D721Med (cell line): ENCODE results near the gene KIF19.

ENCODE experiments used
- DNase-seq: peaks from one replicate; pipeline ENCODE4 v3.0.0; 2011; ENCODE audit warnings: low spot score; ENCODE audit not compliant: insufficient read length
- FAIRE-seq: peaks from 2 replicates; lab custom pipeline; 2011; peaks lifted over from hg19 to GRCh38; lab: Jason Lieb, UNC
- CTCF ChIP-seq: IDR thresholded peaks from 2 replicates; pipeline ENCODE4 v1.5.1; 2012; ENCODE audit warnings: mild to moderate bottlenecking, control low read depth; ENCODE audit not compliant: insufficient read depth; ENCODE audit errors: missing control alignments

KIF19 gene

GRCh38 chr17:74282587-74283370 is 43.2 kb upstream of the KIF19 start:
- DNase-seq (no peak), FAIRE-seq (no peak)
- no peak for TF ChIP-seq CTCF

- DNase-seq (no peak), FAIRE-seq (no peak)
- no peak for TF ChIP-seq CTCF
Observed at GRCh38 chr17:74283371-74283673, 42.7 kb upstream of the KIF19 start.

- no peak for TF ChIP-seq CTCF
- DNase-seq, result no peak
- FAIRE-seq, result no peak
Observed at GRCh38 chr17:74287031-74287602, 38.9 kb upstream of the KIF19 start.

- TF ChIP-seq CTCF, result no peak
- FAIRE-seq (no peak), DNase-seq (no peak)
Observed at GRCh38 chr17:74288785-74289184, 37.2 kb upstream of the KIF19 start.

- DNase-seq (no peak), FAIRE-seq (no peak)
- no peak for TF ChIP-seq CTCF
Observed at GRCh38 chr17:74289688-74290087, 36.3 kb upstream of the KIF19 start.

- no peak for FAIRE-seq
- no peak for DNase-seq
- no peak for TF ChIP-seq CTCF
Observed at GRCh38 chr17:74290340-74290739, 35.7 kb upstream of the KIF19 start.

GRCh38 chr17:74292495-74292894 is 33.5 kb upstream of the KIF19 start:
- no peak for TF ChIP-seq CTCF
- FAIRE-seq (no peak), DNase-seq (no peak)
